GM18873 (cell line): Measurements from ENCODE around the gene ATXN7.

Experiments
- ATAC-seq: cut with Tn5 transposase; IDR thresholded peaks from one replicate; pipeline ENCODE4 v1.9.1; 2021; ENCODE audit warnings: mild to moderate bottlenecking, moderate library complexity, moderate number of reproducible peaks; ENCODE audit not compliant: unreplicated experiment, low FRiP score

ATXN7 gene

DNA sequence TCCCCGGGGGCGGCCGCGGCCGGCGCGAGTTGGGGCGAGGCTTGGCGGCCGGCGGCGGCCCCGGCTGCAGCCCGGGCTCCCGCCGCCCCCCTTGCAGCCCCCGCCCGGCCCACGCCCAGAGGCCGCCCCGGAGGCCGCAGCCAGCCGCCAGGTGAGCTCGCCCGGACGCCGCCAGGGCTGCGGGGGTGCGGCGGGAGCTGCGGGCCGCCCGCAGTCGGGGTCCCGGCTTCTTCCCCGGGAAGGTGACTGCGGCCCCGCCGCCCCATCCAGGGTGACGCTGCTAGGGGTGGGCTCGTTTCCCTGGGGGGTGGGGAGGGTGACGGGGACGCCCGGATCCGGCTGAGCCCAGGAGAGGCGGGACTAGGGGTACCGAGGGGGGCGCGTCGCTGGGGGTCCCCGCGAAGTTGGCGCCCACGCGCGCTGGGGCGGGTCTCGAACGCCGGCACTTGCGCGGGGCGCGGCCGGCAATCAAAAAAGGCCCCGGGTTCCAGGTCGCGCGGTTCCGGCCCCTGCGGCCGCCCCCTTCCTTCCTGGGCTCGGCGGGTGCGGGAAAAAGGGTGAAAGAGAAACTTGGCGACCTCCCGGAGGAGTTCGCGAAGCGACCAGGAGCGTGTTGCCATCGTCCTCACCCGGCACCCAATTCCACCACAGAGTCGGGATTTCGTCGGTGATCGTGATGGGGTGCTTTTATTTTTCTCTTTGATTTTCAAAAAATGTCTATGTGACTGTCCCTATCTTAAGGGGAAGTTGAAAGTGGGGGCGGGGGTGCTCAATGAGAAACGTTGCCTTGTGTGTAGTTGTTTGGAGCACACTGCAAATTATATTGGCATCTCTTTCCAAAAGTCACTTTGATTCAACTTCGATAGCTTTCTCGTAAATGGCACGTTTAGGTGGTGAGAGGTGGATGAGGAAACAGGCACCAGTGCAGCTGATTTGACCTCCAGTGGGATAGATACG is 619 bp downstream of the ATXN7 start:
- no peak for ATAC-seq

DNA sequence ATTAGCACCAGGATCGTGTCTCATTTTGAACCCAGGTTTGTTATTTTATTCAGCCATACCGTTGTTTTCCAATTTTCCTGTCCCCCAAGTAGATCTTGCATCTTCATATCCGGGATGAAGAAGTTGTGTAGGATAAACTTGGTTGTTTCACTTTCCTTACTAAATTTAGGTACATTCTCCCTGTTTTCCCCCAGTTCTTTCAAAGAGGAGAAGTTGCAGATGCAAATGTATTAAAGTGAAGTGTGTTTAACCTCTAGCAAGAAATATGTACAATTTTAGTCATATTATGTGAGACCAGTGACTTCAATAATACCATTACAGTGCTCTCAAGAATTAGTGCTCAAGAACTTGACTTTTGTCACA is 1.3 kb downstream of the ATXN7 start:
- ATAC-seq, result no peak

DNA sequence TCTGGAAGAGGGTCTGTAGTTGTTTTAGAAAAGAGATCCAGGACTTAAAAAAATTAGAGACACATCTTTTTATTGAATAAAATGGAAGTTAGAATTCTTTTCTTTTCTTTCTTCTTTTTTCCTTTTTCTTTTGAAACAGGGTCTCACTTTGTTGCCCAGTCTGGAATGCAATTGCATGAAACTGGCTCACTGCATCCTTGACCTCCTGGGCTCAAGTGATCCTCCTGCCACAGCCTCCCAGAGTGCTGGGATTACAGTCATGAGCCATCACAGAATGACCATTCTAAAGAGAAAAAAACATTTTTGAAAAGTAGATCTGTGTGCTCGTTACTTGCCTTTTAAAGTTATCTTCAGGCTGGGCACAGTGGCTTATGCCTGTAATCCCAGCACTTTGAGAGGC is 3.6 kb downstream of the ATXN7 start:
- ATAC-seq, result no peak

DNA sequence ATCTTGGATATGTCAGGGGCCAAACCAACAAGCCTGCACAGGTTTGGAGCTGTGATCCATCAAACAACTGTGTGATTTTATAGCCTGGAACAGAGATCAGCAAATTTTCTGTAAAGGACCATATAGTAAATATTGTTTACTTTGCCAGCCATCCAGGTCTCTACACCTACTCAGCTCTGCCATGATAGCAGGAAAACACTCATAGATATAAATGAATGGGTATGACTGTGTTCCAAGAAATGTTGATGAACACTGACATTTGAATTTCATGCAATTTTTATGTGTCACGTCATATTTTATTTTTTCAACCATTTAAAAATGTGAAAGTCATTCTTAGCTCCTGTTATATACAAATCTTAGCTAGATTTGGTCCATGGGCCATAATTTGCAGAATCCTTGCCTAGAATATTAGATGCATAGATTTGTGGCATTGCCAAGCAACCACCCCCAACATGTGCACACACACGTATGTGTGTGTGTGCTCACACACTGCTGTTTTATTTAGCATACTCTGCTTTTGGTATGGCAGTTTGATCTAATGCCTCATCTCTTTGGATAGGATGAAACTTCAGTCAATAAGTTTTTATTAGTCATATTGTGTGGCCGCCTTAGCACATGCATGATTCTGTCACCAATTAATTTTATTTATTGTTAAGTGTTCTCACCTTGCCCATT is 6.4 kb downstream of the ATXN7 start:
- ATAC-seq, result no peak

DNA sequence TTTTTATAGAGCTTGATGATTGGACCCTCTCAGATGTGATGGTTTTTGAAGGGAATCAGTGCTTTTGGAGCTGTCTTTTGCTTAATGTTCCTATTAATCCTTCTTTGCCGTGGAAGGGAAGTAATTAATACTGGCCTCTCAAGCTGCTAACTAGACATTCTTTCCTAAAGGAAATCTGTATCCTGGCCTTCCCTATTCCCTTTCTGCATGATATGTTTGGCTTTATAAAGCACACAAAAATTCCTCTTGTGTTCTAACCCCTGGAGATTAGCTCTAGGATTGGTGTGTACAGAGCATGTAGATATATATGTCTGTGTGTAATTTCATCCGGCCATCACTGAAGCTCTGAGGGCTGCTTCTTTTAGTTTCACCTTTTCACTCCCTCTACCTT is 6.9 kb downstream of the ATXN7 start:
- ATAC-seq, result no peak

DNA sequence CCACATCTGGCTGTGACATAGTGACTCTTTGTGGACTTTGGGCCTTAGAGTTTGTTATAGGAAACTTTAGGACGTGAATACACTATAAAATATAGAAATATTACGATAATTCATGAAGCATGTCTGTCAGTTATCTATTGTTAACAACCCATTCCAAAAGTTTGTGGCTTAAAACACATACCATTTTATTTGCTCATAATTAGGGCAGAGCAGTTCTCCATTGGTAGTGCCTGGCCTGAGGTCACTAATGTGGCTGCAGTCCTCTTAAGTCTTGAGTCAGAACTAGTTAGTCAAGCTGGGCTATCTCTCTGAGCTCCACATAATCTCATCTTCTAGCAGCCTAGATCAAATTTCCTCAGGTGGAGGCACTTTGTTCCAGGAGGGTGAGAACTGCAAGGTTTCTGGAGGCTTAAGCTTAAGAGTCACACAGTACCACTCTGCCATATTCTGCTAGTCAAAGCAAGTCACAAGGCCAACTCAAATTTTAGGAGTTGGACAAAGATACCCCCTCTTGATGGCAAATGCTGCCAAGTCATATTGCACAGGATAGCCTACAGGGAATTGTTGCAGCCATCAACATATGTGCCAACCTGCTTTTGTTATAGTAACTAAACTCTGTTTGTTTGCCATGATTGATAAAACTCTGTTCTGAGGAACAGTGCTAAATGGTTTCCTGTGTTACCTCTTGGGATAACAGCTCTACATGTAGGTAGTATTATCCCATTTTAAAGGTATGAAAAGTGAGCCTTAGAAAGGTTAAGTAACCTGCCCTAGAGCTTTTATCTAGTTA is 8.7 kb downstream of the ATXN7 start:
- no peak for ATAC-seq

DNA sequence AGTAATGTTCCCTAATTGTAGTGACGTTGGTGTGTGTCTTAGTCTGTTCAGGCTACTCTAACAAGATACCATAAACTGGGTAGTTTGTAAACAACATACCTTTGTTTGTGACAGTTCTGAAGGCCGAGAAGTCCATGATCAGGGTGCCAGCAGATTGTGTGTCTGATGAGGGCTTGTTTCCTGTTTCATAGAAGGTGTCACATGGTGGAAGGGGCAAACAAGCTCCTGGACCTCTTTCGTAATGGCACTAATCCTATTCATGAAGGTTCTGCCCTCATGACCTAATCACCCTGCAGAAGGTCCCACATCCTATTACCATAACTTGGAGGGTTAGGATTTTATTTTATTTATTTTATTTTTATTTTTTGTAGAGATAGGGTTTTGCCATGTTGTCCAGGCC is 11.1 kb downstream of the ATXN7 start:
- no peak for ATAC-seq

DNA sequence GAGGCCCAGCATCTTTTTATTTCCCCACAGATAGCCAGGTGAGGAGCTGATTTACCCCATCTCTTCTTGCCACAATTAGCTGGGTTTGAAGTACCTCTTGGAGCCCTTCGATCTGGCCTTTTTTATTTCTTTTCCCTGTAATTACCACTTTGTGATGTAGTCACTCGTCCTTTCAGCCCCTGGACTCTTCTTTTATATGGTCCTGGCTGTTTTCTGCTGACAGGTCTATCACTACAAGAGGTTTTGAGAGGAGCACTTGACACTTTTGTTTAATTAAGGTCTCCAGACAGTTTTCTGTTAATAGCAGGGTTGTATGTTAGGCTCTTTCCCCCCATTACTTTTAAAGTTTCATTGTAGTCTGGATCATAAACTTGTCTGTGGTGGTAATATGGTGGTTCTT is 11.8 kb downstream of the ATXN7 start:
- no peak for ATAC-seq

DNA sequence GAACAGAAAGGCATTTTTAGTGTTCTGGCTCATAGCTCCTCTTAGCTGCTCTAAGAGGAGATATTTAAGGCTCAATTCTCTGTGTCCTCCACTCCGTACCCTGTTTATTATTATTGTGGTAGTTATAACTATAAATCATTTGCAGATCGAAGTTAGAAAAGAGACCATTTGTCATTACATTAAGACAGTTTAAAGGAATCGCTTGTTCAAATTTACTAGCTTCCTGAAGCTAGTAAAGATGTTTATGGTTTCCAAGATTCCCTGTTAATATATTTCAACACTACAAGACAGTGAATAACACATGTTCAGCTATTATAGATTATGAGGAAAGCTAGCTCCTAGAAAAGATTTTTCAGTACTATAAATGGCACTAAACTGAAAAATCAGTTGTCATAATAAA is 12.6 kb downstream of the ATXN7 start:
- no peak for ATAC-seq

DNA sequence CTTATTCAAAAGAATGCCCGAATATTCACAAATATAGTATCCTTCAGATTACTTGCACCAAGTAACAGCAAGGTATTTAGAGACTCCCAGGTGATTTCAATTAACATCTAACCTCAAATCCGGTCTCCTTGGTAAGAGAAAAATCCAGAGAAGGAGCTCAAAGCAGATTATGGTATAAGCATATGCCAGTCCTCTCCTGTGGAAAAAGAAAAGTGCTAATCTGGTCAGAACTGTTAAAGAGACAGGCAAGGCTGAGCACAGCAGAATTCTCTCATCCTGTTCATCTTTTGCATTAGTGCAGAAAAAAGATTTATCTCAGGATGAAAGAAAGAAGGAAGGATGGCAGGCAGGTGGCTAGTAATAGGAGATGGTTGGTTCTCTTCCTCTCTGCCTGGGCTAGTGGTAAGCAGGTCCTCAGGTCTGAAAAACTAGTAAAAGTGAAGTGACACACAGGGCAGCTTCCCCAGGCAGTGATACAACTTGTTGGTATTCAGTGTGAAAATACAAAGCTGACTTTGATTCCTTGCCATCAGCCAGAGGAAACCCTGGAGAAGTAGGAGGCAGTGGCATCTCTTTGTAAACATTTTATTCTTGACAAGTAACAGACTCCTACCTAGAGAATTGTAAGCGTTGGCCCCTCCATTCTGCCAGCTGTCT is 14.2 kb downstream of the ATXN7 start:
- no peak for ATAC-seq

DNA sequence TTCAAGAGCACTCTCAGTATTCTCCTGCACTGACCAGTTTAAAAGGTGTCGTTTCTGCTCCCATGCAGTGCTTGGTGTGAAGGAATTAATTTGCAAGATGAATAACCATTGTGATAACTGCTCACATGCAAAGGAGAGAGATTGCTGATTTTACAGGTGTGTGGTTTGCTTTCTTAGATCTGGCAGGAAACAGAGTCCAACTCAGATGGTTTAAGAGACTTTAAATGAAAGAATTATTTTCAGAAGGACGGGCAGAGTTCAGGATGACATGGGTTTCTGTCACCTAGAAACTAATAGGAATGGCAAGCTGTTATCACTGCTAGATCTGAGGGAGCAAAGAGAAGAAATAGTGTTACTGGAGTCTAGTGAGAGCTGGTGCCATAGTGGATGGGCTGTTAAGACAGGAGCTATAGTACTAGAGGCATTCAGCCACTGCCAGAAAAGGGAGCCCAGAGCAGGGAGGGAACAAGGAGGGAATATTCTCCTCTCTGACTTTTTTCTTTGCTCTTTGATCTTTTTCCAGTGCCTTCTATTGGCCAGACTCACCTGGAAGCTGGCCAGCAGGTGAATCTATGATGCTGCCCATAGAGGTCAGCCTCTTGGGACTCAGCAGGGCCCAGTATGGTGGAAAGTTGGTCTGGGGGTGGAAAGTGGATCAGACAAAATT is 14.9 kb downstream of the ATXN7 start:
- no peak for ATAC-seq

DNA sequence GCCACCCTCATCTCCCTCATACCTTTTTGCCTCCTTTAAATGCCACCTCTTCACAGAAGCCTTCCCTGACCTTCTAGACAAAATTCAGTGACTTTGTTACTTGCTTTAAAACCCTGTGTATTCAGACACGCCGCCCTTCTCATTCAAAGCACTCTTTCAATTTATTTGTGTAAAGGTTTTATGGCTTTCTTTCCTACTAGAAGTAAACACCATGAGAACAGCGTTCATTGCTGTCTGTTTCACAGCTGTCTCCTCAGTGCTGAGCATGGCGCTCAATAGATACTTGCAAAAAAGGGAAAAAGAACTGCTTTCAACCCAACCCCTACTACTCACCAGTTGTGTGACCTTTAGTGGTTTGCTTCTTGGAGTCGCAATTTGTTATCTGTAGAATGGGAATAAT is 17.0 kb downstream of the ATXN7 start:
- no peak for ATAC-seq

DNA sequence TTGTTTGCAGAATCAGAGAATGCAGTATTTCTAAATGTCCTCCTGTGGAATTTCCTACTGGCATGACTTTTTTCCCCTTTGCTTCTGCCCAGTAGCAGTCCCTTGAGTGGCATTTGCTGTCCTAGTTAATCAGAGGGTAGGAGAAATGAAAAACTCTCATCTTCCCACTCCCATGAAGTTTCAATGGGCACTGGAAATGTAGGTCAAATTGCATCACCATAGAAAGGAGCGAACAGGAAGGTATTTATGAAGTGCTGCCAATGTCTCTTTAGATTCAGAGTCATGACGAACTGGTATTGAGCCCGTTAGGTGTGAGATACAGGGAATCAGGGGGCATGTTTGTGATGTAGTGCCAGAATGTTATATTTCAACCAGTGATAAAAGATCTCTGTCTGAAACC is 23.2 kb downstream of the ATXN7 start:
- no peak for ATAC-seq

DNA sequence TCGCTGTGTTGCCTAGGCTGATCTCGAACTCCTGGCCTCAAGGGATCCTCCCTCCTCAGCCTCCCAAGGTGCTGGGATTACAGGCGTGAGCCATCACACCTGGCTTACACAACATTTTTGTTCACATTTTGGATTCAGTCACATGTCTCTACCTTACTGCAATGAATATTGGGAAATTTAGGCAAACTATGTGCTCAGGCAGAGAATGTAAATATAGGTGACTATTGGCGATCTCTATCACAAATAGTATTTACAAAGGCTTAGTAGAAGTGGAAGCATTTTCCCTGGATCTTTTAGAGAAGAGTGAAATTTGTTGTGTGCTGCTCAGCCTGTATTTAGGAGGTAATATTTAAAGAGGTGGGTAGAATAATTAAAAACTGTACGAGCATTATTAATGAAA is 27.9 kb downstream of the ATXN7 start:
- ATAC-seq, result no peak

DNA sequence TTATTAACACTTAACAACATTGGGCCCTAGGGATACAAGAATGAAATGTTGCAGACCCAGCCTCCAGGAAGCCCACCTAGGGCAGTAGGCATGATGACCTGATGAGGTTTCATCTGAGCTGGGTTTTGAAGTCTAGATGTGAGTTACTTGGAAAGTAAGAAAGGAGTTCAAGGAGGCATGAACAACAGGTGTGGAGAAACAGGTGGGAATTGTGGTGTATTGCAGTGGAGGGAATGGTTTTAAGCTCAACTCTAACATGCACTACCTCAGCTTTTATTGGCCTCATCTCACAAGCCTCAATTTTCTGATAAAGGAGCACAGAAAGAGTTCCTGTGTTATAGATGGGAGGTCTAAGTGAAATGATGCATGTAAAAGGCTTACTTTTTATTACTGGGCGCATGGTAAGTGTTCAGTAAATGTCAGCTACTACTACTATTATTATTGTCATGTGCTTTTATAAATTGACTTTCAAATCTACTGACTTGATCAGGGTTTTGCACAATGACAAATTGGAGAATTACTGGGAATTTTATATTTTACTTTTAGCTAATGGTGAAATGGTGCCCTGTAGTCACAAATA is 29.2 kb downstream of the ATXN7 start:
- ATAC-seq, result no peak

DNA sequence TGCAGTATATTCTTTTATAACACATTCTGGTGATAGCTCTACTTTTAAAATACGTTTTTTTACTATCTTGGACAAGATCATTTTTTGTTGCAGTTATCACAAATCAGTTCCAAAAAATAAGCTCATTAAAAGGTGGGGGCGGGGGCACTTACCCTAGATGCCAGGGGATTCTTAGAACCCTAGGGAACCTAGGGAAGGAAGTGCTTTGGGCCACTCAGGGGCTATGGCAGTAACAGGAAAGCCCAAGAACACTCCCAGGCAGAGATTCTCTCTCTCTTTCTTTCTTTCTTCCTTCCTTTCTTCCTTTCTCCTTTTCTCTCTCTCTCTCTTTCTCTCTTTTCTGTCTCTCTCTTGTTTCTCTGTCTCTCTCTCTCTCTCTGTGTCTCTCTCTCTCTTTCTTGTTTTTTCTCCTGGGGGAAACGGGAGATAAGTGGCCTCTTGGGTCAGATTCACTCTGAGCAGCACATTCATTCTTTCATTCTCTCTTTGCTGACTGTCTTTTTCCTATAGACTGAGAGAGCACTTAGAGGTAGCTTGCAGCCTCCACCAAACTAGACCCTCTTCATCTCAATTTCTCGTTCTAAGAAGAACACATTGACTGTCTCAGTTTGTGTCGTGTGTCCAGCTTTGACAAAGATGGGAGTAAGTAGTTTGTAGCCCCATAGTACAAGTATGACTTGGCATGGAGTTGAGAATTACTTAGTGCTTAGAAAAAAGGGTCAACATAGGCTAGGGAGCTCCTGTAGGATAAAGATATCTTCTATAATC is 31.9 kb downstream of the ATXN7 start:
- no peak for ATAC-seq

DNA sequence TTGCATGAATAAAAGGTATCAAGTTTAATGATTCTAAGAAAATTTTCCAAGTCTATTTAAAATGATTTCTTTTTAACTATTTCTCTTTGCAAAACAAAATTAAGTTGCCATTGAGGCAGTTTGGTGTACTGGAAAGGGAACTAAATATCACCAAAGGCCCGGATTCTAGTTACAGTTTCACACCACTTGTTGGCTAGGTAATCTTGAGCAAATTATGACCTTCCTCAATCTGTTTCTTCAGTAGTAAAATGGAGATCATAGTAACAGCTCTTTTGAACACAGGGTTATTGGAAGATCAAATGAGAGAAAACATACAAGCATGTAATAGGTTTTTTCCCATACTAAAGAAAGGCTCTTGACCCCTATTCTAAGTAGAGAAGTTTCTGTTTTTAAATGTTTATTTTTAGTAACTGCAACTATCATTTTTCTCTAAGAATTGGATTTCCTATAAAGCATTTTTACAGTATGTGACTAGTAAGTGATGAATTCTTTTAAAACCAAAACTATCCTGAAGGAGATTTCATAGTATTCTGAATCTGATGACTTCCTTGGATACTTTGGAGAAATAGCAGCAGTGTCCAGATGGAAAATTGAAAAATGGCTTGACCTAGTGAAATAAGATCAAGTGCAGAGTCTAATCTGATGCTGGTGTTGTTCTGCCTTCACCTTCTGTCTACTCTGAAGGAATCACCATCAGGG is 32.8 kb downstream of the ATXN7 start:
- no peak for ATAC-seq

DNA sequence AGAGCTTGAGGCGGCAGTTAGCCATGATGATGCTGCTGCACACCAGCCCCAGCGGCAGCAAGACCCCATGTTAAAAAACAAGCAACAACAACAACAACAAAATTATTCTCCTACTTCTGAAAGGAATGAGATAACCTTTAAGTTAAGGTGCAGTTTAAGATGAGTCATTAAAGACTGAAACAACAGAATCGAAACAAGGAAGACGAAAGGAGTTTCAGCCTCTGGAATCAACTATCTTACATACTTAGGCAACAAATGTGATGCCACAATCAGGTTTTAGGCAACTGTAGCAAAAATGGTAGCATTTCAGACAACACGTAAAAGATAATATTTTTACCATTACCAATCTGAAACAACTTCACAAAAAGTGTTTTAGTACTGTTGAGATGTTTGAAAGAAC is 36.3 kb downstream of the ATXN7 start:
- no peak for ATAC-seq

DNA sequence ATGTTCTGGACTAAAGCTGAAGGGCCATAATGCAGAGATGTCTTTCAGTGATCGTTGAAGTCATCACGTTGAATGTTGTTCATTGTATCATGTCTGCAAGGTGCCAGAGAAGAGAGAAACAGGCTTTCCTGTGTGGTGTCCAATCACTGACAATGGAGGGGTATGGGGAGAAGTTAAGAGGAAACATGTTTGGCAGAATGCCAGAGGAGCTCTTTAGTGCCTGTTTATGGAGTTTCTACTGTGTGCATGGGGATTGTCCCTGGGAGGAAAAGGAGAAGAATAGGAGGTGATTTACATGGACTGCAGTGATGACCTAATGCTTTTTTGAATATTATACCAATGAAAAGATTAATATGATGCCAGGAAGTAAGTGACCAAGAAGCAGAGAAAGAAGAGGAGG is 36.8 kb downstream of the ATXN7 start:
- no peak for ATAC-seq
